Loucy (cell line): ENCODE measurements around the gene PNMT.

Experiments used
- EZH2phosphoT487 ChIP-seq: fragments of 200-600 bp; IDR thresholded peaks from 2 replicates; pipeline ENCODE4 v1.6.1; 2018; ENCODE audit warnings: antibody characterized with exemption, mild to moderate bottlenecking, moderate library complexity, borderline replicate concordance
- TF ChIP-seq, protein P1 (sequence below): fragments of 200-600 bp; sonication (generic); conservative IDR thresholded peaks from 2 replicates; pipeline ENCODE4 v1.5.1; 2014; ENCODE audit warnings: mild to moderate bottlenecking, antibody characterized with exemption, low read length

DNA sequence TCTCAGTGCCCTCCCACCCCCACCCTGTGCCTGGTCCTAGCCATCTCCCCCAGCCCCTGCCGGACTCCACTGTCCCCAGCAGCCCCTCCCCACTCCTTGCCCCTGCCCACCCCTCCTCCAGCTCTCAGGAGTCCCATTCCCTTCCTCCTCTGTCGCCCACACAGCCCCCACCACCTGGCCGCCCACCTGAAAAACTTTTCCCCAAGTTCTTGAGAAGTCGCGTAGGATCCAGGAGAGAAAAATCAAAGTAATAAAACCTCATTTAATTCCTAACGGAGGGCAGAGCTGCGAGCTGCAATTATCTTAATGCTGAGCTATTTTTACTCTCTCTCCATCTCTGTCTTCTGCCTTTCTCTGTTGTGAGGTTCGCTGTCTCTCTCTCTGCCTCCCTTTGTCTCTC, 43.9 kb upstream of the PNMT start:
- TF ChIP-seq, protein P1, sequence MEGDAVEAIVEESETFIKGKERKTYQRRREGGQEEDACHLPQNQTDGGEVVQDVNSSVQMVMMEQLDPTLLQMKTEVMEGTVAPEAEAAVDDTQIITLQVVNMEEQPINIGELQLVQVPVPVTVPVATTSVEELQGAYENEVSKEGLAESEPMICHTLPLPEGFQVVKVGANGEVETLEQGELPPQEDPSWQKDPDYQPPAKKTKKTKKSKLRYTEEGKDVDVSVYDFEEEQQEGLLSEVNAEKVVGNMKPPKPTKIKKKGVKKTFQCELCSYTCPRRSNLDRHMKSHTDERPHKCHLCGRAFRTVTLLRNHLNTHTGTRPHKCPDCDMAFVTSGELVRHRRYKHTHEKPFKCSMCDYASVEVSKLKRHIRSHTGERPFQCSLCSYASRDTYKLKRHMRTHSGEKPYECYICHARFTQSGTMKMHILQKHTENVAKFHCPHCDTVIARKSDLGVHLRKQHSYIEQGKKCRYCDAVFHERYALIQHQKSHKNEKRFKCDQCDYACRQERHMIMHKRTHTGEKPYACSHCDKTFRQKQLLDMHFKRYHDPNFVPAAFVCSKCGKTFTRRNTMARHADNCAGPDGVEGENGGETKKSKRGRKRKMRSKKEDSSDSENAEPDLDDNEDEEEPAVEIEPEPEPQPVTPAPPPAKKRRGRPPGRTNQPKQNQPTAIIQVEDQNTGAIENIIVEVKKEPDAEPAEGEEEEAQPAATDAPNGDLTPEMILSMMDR, result no peak
- TF ChIP-seq EZH2phosphoT487, result no peak
